GM18907 (cell line): ENCODE data around the gene HTR3C.

Source experiments
- ATAC-seq: cut with Tn5 transposase; IDR thresholded peaks from one replicate; pipeline ENCODE4 v1.9.1; 2021; ENCODE audit warnings: mild to moderate bottlenecking, moderate library complexity; ENCODE audit not compliant: unreplicated experiment

The HTR3C gene

DNA sequence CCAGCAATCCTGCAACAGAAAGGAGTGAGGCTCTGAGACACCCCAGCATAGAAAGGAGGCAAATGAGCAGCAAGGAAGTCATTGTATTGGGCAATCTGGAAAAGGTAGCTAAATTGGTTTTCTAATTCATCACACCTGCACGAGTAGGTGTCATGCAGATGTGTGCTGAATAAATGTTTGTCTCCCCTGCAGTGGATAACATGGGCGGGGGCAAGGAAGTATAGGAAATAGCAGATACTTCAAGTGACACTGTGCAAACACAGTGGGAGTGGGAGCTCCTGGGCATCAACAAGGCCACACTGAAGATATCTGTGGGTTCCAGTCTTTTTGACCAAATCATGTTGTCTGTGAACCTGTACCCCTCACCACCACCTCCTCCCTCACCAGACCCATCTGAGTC, 29.6 kb downstream of the HTR3C start:
- ATAC-seq: no peak

GRCh38 chr3:184085389-184085852, 32.6 kb downstream of the HTR3C start:
- ATAC-seq: no peak

DNA sequence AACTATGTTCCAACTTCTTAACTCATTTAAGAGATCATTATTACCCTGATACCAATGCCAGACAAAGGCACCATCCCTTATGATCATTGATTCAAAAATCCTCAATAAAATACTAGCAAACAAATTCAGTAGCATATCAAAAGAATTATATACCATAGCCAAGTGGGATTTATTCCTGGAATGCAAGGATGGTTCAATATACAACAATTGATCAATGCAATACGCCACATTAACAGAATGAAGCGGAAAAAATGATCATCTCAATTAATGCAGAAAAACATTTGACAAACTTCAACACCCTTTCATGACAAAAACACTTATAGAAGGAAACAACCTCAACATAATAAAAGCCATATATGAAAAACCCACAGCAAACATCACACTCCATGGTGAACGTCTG, 39.4 kb downstream of the HTR3C start:
- no peak for ATAC-seq

DNA sequence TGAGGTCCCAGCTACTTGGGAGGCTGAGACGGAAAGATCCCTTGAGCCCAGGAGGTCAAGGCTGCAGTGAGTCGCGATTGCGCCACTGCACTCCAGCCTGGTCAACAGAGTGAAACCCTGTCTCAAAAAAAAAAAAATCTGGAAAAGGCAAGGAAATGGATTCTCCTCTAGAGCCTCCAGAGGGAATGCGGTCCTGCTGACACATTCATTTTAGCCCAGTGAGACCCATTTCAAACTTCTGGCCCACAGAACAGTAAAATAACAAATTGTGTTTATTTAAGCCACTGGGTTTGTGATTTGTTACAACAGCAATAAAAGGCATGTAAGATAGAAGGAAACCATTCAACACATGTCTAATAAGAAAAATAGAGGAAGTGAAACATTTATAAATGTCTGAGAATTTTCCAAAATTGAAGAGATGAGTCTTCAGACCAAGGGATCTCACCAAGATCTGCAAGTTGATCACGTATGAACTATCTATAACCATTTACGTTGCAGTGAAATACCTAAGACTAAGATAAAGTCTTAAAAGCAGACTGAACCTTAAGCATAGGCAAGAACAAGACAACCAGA, 44.0 kb downstream of the HTR3C start, which contains the start of gene HTR3E:
Gene HTR3E (plus strand): TSS at position 254 of the 573 bp plus-strand sequence. CDS start 466 bp downstream, outside the sequence.
- no peak for ATAC-seq

GRCh38 chr3:184097556-184097955, 44.7 kb downstream of the HTR3C start:
- ATAC-seq: no peak

GRCh38 chr3:184099806-184100686, 47.2 kb downstream of the HTR3C start:
- ATAC-seq: no peak
